ENCODE data around the gene SEMG1. TPM values are rescaled to one million over a fixed set of nuclear protein-coding genes. Genes with fewer than 3 reads are reported as not detected.

Gene SEMG1
- total RNA-seq, 2 donors from 2014 or later = not detected

DNA sequence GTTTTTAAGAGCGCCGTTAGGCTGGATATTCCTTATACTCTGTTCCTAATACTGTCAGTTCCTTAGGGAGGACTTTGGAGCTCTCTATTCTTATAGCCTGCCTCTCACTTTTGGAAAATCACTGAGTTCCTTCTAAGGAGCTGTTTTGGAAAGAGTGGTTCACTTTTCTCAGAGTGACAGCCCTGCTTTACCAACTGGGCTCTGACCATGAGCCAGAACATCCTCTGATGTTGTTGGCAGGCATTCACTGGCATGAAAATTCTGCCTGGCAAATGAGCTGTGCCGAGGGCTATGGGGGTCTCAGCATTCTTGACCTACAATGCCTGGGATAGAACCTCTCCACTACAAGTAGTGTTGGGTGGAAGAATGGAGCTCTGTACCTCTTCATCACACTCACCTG is 14.9 kb upstream of the SEMG1 start:
- ATAC-seq = no peak
- no peak overlapping the region for H3K27ac Mint-ChIP-seq
- H3K27me3 Mint-ChIP-seq = peaks cover 33% of the 10 kb centered on the region
- no peak overlapping the region for H3K4me3 Mint-ChIP-seq
- H3K9me3 ChIP-seq (ENCODE audit: control insufficient read depth, low read length, poor library complexity, severe bottlenecking) = no peaks in the 10 kb centered on the region
- no peaks in the 10 kb centered on the region for H3K36me3 Mint-ChIP-seq (ENCODE audit: low read depth)
- H3K4me1 Mint-ChIP-seq = no peaks in the 10 kb centered on the region
- DNase-seq = no peak

- Mint-ChIP-seq H3K27ac (no peak overlapping the region), H3K4me1 (no peaks in the 10 kb centered on the region), H3K27me3 (peaks cover 33% of the 10 kb centered on the region), H3K36me3 (ENCODE audit: low read depth) (no peaks in the 10 kb centered on the region), H3K4me3 (no peak overlapping the region)
- DNase-seq (no peak), ATAC-seq (no peak)
- no peaks in the 10 kb centered on the region for H3K9me3 ChIP-seq (ENCODE audit: control insufficient read depth, low read length, poor library complexity, severe bottlenecking)
Observed at GRCh38 chr20:45193331-45193730, 13.5 kb upstream of the SEMG1 start.

DNA sequence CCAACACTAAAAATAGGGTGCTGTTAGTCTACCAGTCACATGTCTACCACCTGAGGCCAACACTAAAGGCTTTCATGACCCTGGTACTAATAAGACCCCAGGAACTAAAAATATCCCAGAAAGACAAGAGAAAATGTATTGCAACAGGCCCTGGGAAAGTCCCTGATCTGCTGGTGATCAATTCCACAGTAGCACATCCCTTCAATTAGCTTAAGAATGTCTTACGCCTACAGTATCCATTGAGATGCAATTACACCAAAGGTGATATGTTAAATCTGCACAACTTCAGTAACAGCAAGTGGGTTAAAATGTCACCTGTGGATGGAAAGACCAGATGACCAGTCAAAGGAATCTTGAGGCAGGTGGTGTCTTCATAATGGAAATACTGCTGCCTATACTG is 3.1 kb downstream of the SEMG1 start:
- DNase-seq = no peak
- no peak overlapping the region for H3K4me3 Mint-ChIP-seq
- peaks cover 3% of the 10 kb centered on the region for H3K4me1 Mint-ChIP-seq

GRCh38 chr20:45211569-45212474 is 5.0 kb downstream of the SEMG1 start:
- H3K4me1 Mint-ChIP-seq = peaks cover 3% of the 10 kb centered on the region
- H3K27me3 Mint-ChIP-seq = peaks cover 28% of the 10 kb centered on the region
- DNase-seq = no peak
- no peak overlapping the region for H3K4me3 Mint-ChIP-seq
- no peak overlapping the region for H3K27ac Mint-ChIP-seq
- H3K36me3 Mint-ChIP-seq (ENCODE audit: low read depth) = peaks cover 3% of the 10 kb centered on the region
- H3K9me3 ChIP-seq (ENCODE audit: control insufficient read depth, low read length, poor library complexity, severe bottlenecking) = no peaks in the 10 kb centered on the region
- ATAC-seq = no peak

More for the DNA sequence above, 3.1 kb downstream of the SEMG1 start:
- no peaks in the 10 kb centered on the region for H3K9me3 ChIP-seq (ENCODE audit: control insufficient read depth, low read length, poor library complexity, severe bottlenecking)
- ATAC-seq = no peak
- Mint-ChIP-seq H3K27me3 (peaks cover 42% of the 10 kb centered on the region), H3K36me3 (ENCODE audit: low read depth) (peaks cover 3% of the 10 kb centered on the region), H3K27ac (no peak overlapping the region)

DNA sequence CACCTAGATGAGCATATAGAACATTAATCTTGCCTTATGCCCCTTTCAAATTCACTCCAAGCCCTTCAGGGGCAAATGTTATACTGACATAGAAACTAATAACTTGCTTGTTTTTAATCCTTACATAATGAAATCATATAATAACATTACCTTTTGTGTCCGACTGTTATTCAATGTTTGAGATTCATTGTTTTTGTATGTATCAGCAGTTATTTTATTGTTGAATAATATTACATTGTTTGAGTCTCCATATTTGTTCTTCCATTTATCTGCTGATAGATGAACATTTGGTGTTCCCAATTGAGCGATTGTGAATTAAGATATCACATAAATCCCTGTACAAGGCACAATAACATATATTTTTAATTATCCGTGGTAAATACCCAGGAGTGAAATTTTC is 6.0 kb downstream of the SEMG1 start:
- H3K9me3 ChIP-seq (ENCODE audit: control insufficient read depth, low read length, poor library complexity, severe bottlenecking) = no peaks in the 10 kb centered on the region
- DNase-seq (no peak), ATAC-seq (no peak)
- H3K36me3 Mint-ChIP-seq (ENCODE audit: low read depth) = peaks cover 3% of the 10 kb centered on the region
- H3K4me1 Mint-ChIP-seq = peaks cover 3% of the 10 kb centered on the region
- H3K27me3 Mint-ChIP-seq = peaks cover 29% of the 10 kb centered on the region
- no peak overlapping the region for H3K4me3 Mint-ChIP-seq
- H3K27ac Mint-ChIP-seq = no peak overlapping the region

DNA sequence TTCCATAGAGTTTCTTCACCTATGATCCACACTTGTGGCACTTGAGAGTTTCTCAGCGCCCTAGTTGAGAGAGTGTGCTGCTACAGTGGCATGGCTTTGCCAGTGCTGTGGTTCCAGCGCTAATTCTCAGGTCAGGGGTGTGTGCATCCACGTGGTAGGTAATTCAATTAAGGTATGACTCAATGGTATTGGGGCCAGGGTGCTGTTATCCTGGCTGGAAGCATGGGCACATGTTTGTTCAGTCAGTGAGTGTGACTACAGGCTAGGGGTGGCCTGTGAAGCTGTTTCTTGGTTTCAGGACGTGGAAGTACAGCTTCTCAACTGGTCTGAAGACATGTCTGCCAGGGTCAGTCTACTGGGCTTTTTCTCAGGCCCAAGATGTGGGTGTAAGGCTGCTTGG is 11.3 kb downstream of the SEMG1 start:
- no peaks in the 10 kb centered on the region for H3K9me3 ChIP-seq (ENCODE audit: control insufficient read depth, low read length, poor library complexity, severe bottlenecking)
- Mint-ChIP-seq H3K4me1 (no peaks in the 10 kb centered on the region), H3K4me3 (no peak overlapping the region), H3K27ac (no peak overlapping the region), H3K36me3 (ENCODE audit: low read depth) (no peaks in the 10 kb centered on the region), H3K27me3 (peaks cover 58% of the 10 kb centered on the region)
- DNase-seq = no peak
- ATAC-seq = no peak

DNA sequence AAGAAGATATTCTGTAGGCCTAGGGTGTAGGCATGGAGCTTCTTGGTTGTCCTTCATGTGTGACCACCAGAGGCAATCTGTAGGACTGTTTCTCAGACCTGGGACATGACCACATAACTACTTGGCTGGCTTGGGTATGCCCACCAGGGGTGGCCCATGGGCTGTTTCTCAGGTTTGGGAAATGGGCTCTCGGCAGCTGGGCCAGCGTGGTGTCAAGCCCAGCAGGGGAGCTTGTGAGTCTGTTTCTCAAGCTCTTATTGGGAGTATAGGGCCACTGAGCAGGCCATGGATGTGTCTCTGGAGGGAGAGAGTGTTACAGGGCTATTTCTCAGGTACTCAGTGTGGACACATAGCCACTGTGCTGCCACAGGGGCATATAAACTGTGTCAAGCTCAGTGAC is 11.8 kb downstream of the SEMG1 start:
- Mint-ChIP-seq H3K4me1 (no peaks in the 10 kb centered on the region), H3K27me3 (peaks cover 55% of the 10 kb centered on the region), H3K36me3 (ENCODE audit: low read depth) (no peaks in the 10 kb centered on the region), H3K4me3 (no peak overlapping the region), H3K27ac (no peak overlapping the region)
- ATAC-seq (no peak), DNase-seq (no peak)
- H3K9me3 ChIP-seq (ENCODE audit: control insufficient read depth, low read length, poor library complexity, severe bottlenecking) = no peaks in the 10 kb centered on the region

DNA sequence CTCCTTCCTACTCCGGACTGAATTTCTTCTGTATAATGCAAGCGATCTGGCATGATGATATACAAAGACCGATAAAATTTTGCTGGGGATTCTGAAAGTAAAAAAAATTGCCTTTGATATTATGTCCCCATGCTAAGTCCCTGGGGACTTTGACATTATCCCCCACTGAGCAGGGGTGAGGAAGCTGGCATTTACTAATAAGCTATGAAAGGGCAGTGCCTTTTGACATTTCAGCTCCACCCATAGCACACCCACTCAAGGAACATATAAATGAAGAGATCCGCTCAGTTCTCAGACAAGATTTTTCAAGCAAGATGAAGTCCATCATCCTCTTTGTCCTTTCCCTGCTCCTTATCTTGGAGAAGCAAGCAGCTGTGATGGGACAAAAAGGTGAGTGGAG is 14.2 kb downstream of the SEMG1 start, which contains the start of gene SEMG2:
Gene SEMG2, plus strand, starts transcription at position 298 of the 400 bp plus-strand sequence. Its CDS starts 17 bp downstream, at position 315.
- ATAC-seq (no peak), DNase-seq (no peak)
- no peak within 1 kb of the TSS for H3K27ac Mint-ChIP-seq
- no peaks in the 10 kb centered on the region for H3K36me3 Mint-ChIP-seq (ENCODE audit: low read depth)
- H3K27me3 Mint-ChIP-seq = peaks cover 61% of the 10 kb centered on the region
- H3K9me3 ChIP-seq (ENCODE audit: control insufficient read depth, low read length, poor library complexity, severe bottlenecking) = no peaks in the 10 kb centered on the region
- H3K4me1 Mint-ChIP-seq = peaks cover 3% of the 10 kb centered on the region
- H3K4me3 Mint-ChIP-seq = no peak within 1 kb of the TSS

- Mint-ChIP-seq H3K27ac (no peak overlapping the region), H3K36me3 (ENCODE audit: low read depth) (no peaks in the 10 kb centered on the region), H3K4me1 (peaks cover 3% of the 10 kb centered on the region), H3K27me3 (peaks cover 62% of the 10 kb centered on the region), H3K4me3 (no peak overlapping the region)
- DNase-seq = no peak
- ATAC-seq = no peak
- no peaks in the 10 kb centered on the region for H3K9me3 ChIP-seq (ENCODE audit: control insufficient read depth, low read length, poor library complexity, severe bottlenecking)
Observed at GRCh38 chr20:45223136-45223535, 16.3 kb downstream of the SEMG1 start.

DNA sequence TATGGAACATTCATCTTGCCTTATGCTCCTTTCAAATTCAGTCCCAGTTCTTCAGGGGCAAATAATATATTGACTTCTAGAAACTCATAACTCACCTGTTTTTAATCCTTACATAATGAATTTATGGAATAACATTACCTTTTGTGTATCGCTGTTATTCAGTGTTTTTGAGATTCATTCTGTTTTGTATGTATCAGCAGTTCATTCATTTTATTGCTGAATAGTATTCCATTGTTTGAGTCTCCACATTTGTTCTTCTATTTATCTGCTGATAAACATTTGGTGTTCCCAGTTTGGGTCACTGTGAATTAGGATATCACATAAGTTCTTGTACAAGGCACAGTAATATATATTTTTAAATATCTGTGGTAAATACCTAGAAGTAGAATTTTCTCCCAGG is 19.5 kb downstream of the SEMG1 start:
- ATAC-seq (no peak), DNase-seq (no peak)
- H3K4me1 Mint-ChIP-seq = peaks cover 3% of the 10 kb centered on the region
- peaks cover 73% of the 10 kb centered on the region for H3K27me3 Mint-ChIP-seq
- H3K4me3 Mint-ChIP-seq = no peak overlapping the region
- H3K36me3 Mint-ChIP-seq (ENCODE audit: low read depth) = no peaks in the 10 kb centered on the region
- H3K27ac Mint-ChIP-seq = no peak overlapping the region
- H3K9me3 ChIP-seq (ENCODE audit: control insufficient read depth, low read length, poor library complexity, severe bottlenecking) = no peaks in the 10 kb centered on the region

DNA sequence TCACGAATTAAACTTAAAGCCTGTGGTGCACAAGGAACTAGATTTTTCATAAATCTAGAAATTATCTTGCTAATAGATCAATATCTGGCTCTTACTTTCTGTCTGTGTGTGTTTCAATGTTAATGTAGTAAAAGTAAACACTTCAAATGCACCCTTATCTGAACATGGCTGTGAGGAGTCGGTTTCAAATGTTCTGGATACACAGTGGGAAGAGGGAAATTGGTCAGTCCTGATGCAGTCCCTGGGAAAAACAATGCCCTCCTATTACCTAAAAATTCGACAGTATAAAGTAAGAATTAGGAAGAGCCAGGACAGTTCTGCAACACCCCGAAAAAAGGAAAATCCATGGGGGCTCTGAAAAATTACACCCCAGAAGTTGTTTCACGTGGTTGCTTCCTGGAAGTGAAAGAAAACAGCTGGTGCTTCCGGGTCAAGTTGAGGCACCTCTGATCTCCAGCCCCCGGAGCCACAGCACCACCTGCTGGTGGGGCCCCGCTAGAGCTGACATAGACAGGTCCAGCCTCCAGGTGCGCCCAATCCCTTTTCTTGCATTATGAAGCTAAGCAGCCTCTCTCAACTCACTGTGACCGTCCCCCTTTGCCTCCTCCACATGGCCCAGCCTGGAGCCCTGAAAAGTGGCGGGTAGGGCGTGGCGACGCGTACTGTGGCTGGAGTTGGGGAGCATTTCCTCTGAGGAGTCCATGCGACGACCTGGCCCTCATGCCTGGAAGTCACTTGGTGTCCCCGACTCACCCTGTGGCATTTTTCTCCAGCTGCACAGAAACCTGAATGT is 22.6 kb downstream of the SEMG1 start:
- peaks cover 3% of the 10 kb centered on the region for H3K4me1 Mint-ChIP-seq
- peak in 1 of 3 donors; percentile 6 for DNase-seq
- H3K9me3 ChIP-seq (ENCODE audit: control insufficient read depth, low read length, poor library complexity, severe bottlenecking) = no peaks in the 10 kb centered on the region

GRCh38 chr20:45230631-45231030 is 23.8 kb downstream of the SEMG1 start:
- no peaks in the 10 kb centered on the region for H3K36me3 Mint-ChIP-seq (ENCODE audit: low read depth)
- no peak for ATAC-seq
- H3K27me3 Mint-ChIP-seq = peaks cover 70% of the 10 kb centered on the region
- no peak overlapping the region for H3K4me3 Mint-ChIP-seq
- no peaks in the 10 kb centered on the region for H3K9me3 ChIP-seq (ENCODE audit: control insufficient read depth, low read length, poor library complexity, severe bottlenecking)
- no peak overlapping the region for H3K27ac Mint-ChIP-seq
- no peaks in the 10 kb centered on the region for H3K4me1 Mint-ChIP-seq
- no peak for DNase-seq

More for the DNA sequence above, 22.6 kb downstream of the SEMG1 start:
- no peak overlapping the region for H3K27ac Mint-ChIP-seq
- no peak overlapping the region for H3K4me3 Mint-ChIP-seq
- H3K36me3 Mint-ChIP-seq (ENCODE audit: low read depth) = no peaks in the 10 kb centered on the region
- ATAC-seq = no peak
- H3K27me3 Mint-ChIP-seq = peaks cover 66% of the 10 kb centered on the region

- Mint-ChIP-seq H3K4me3 (no peak overlapping the region), H3K36me3 (ENCODE audit: low read depth) (peaks cover 5% of the 10 kb centered on the region), H3K27ac (no peak overlapping the region), H3K4me1 (no peaks in the 10 kb centered on the region), H3K27me3 (peaks cover 66% of the 10 kb centered on the region)
- no peaks in the 10 kb centered on the region for H3K9me3 ChIP-seq (ENCODE audit: control insufficient read depth, low read length, poor library complexity, severe bottlenecking)
- DNase-seq = no peak
- ATAC-seq = no peak
Observed at GRCh38 chr20:45235995-45236394, 29.2 kb downstream of the SEMG1 start.
